HepG2 (cell line): ENCODE results near the gene CFAP99.

Experiments
- GTF2F1 ChIP-seq: fragments of 150-350 bp; IDR thresholded peaks from 2 replicates; pipeline ENCODE4 v1.6.1; 2014; ENCODE audit warnings: low read length
- POLR2AphosphoS5 ChIP-seq: IDR thresholded peaks from 2 replicates; pipeline ENCODE4 v1.6.1; 2012; ENCODE audit warnings: low read depth, low read length
- TCF7L2 ChIP-seq: IDR thresholded peaks from 2 replicates; pipeline ENCODE4 v1.6.1; 2011; ENCODE audit warnings: mild to moderate bottlenecking, low read depth, low read length, moderate library complexity
- ZNF10 ChIP-seq: sonication (generic); formaldehyde crosslinking; IDR thresholded peaks from 2 replicates; pipeline ENCODE4 v1.4.0; 2020; ENCODE audit warnings: mild to moderate bottlenecking, low read depth, missing genetic modification reagents, borderline replicate concordance
- TF ChIP-seq, protein P1 (sequence below): sonication (generic); formaldehyde crosslinking; IDR thresholded peaks from 2 replicates; pipeline ENCODE4 v1.5.1; 2020; ENCODE audit warnings: mild to moderate bottlenecking, missing genetic modification reagents, borderline replicate concordance
- TF ChIP-seq, protein P2 (sequence below): sonication (generic); formaldehyde crosslinking; IDR thresholded peaks from 2 replicates; pipeline ENCODE4 v1.5.0; 2020; ENCODE audit warnings: mild to moderate bottlenecking, missing genetic modification reagents, moderate library complexity
- TF ChIP-seq, protein P3 (sequence below): sonication (generic); formaldehyde crosslinking; IDR thresholded peaks from 2 replicates; pipeline ENCODE4 v1.4.0; 2020; ENCODE audit warnings: missing genetic modification reagents, borderline replicate concordance
- TF ChIP-seq, protein P4 (sequence below), 2 experiments: sonication (generic) in 1 of 2; formaldehyde crosslinking in 1 of 2; IDR thresholded peaks; 2 replicates each; pipeline versions ENCODE4 v1.5.1 to v1.6.1; 2011 to 2020; ENCODE audit warnings: borderline replicate concordance in 1 of 2, low read depth in 1 of 2, low read length in 1 of 2, mild to moderate bottlenecking in 1 of 2, missing genetic modification reagents in 1 of 2, moderate library complexity in 1 of 2
- TF ChIP-seq, protein P5 (sequence below): sonication (generic); formaldehyde crosslinking; IDR thresholded peaks from 2 replicates; pipeline ENCODE4 v1.4.0; 2020; ENCODE audit warnings: missing genetic modification reagents, borderline replicate concordance
- TF ChIP-seq, protein P6 (sequence below): sonication (generic); formaldehyde crosslinking; IDR thresholded peaks from 2 replicates; pipeline ENCODE4 v1.5.1; 2020; ENCODE audit warnings: mild to moderate bottlenecking, missing genetic modification reagents, moderate library complexity

GRCh38 chr4:2484185-2484584 lies 65.4 kb downstream of the CFAP99 start:
- TF ChIP-seq, protein P1, sequence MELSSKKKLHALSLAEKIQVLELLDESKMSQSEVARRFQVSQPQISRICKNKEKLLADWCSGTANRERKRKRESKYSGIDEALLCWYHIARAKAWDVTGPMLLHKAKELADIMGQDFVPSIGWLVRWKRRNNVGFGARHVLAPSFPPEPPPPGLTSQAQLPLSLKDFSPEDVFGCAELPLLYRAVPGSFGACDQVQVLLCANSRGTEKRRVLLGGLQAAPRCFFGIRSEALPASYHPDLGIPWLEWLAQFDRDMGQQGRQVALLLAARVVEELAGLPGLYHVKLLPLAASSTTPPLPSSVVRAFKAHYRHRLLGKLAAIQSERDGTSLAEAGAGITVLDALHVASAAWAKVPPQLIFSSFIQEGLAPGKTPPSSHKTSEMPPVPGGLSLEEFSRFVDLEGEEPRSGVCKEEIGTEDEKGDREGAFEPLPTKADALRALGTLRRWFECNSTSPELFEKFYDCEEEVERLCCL (CRISPR knock-in tag): no peak
- no peak for TF ChIP-seq GTF2F1
- TF ChIP-seq, protein P2, sequence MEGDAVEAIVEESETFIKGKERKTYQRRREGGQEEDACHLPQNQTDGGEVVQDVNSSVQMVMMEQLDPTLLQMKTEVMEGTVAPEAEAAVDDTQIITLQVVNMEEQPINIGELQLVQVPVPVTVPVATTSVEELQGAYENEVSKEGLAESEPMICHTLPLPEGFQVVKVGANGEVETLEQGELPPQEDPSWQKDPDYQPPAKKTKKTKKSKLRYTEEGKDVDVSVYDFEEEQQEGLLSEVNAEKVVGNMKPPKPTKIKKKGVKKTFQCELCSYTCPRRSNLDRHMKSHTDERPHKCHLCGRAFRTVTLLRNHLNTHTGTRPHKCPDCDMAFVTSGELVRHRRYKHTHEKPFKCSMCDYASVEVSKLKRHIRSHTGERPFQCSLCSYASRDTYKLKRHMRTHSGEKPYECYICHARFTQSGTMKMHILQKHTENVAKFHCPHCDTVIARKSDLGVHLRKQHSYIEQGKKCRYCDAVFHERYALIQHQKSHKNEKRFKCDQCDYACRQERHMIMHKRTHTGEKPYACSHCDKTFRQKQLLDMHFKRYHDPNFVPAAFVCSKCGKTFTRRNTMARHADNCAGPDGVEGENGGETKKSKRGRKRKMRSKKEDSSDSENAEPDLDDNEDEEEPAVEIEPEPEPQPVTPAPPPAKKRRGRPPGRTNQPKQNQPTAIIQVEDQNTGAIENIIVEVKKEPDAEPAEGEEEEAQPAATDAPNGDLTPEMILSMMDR: no peak
- TF ChIP-seq, protein P3, sequence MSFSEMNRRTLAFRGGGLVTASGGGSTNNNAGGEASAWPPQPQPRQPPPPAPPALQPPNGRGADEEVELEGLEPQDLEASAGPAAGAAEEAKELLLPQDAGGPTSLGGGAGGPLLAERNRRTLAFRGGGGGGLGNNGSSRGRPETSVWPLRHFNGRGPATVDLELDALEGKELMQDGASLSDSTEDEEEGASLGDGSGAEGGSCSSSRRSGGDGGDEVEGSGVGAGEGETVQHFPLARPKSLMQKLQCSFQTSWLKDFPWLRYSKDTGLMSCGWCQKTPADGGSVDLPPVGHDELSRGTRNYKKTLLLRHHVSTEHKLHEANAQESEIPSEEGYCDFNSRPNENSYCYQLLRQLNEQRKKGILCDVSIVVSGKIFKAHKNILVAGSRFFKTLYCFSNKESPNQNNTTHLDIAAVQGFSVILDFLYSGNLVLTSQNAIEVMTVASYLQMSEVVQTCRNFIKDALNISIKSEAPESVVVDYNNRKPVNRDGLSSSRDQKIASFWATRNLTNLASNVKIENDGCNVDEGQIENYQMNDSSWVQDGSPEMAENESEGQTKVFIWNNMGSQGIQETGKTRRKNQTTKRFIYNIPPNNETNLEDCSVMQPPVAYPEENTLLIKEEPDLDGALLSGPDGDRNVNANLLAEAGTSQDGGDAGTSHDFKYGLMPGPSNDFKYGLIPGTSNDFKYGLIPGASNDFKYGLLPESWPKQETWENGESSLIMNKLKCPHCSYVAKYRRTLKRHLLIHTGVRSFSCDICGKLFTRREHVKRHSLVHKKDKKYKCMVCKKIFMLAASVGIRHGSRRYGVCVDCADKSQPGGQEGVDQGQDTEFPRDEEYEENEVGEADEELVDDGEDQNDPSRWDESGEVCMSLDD (CRISPR knock-in tag): no peak
- TF ChIP-seq, protein P4, sequence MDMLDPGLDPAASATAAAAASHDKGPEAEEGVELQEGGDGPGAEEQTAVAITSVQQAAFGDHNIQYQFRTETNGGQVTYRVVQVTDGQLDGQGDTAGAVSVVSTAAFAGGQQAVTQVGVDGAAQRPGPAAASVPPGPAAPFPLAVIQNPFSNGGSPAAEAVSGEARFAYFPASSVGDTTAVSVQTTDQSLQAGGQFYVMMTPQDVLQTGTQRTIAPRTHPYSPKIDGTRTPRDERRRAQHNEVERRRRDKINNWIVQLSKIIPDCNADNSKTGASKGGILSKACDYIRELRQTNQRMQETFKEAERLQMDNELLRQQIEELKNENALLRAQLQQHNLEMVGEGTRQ (IDR thresholded peaks at IDR 0.05; ENCODE audit: low read depth, low read length): no peak
- TF ChIP-seq, protein P4 (CRISPR knock-in tag; IDR thresholded peaks at IDR 0.05; ENCODE audit: borderline replicate concordance): no peak
- TF ChIP-seq, protein P5, sequence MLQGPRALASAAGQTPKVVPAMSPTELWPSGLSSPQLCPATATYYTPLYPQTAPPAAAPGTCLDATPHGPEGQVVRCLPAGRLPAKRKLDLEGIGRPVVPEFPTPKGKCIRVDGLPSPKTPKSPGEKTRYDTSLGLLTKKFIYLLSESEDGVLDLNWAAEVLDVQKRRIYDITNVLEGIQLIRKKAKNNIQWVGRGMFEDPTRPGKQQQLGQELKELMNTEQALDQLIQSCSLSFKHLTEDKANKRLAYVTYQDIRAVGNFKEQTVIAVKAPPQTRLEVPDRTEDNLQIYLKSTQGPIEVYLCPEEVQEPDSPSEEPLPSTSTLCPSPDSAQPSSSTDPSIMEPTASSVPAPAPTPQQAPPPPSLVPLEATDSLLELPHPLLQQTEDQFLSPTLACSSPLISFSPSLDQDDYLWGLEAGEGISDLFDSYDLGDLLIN: no peak
- no peak for TF ChIP-seq ZNF10 (CRISPR knock-in tag)
- TF ChIP-seq POLR2AphosphoS5: no peak
- TF ChIP-seq, protein P6, sequence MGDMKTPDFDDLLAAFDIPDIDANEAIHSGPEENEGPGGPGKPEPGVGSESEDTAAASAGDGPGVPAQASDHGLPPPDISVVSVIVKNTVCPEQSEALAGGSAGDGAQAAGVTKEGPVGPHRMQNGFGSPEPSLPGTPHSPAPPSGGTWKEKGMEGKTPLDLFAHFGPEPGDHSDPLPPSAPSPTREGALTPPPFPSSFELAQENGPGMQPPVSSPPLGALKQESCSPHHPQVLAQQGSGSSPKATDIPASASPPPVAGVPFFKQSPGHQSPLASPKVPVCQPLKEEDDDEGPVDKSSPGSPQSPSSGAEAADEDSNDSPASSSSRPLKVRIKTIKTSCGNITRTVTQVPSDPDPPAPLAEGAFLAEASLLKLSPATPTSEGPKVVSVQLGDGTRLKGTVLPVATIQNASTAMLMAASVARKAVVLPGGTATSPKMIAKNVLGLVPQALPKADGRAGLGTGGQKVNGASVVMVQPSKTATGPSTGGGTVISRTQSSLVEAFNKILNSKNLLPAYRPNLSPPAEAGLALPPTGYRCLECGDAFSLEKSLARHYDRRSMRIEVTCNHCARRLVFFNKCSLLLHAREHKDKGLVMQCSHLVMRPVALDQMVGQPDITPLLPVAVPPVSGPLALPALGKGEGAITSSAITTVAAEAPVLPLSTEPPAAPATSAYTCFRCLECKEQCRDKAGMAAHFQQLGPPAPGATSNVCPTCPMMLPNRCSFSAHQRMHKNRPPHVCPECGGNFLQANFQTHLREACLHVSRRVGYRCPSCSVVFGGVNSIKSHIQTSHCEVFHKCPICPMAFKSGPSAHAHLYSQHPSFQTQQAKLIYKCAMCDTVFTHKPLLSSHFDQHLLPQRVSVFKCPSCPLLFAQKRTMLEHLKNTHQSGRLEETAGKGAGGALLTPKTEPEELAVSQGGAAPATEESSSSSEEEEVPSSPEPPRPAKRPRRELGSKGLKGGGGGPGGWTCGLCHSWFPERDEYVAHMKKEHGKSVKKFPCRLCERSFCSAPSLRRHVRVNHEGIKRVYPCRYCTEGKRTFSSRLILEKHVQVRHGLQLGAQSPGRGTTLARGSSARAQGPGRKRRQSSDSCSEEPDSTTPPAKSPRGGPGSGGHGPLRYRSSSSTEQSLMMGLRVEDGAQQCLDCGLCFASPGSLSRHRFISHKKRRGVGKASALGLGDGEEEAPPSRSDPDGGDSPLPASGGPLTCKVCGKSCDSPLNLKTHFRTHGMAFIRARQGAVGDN (CRISPR knock-in tag): no peak
- no peak for TF ChIP-seq TCF7L2
